Activated effector memory CD4-positive, alpha-beta T cell treated with anti-CD3 and anti-CD28 coated beads, Interleukin-2, amount 50 U/mL, for 16 hours (primary cell): ENCODE measurements around the gene C17orf78.
"Not testable (repeated sequence)": the region's sequence is repeated elsewhere in the genome, so short reads cannot be mapped to it uniquely, and the experiment has no call there.

ENCODE experiments used
- DNase-seq: peaks from one replicate; pipeline ENCODE4 v3.0.0-alpha.2; 2020

Gene C17orf78

DNA sequence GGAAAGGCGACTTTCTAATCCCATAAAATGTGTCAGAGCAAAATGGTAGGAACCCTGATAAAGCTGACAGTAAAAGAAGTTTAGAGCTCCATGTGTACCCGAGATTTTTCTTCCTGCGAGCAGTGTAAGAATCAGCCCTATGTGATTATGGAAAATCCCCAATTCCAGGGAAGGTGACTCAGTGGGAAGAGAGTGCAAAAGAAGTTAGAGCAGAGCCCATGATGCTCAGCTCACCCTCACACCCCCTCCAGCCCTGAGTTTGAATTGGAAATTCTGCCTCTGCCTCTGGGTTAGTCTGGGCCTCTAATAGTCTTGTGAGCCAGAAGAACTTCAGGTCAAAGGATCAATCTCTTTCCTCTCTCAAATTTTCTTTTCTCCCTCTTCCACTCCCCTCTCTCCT, 12.5 kb downstream of the C17orf78 start:
- no peak for DNase-seq

DNA sequence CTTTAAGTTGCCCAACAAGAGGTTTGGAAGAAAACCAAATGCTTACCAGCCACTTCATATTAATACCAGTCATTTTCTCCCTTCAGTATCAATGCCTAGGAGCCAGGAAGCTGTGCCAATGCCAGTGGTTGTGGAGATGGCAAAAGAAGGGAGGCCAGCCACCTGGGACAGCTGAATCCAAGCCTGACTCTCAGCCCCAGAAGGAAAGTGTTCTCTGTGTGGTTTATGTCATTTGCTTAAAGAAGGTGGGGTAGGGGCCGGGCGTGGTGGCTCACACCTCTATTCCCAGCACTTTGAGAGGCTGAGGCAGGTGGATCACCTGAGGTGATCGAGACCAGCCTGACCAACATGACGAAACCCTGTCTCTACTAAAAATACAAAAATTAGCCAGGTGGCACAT, 13.4 kb downstream of the C17orf78 start:
- no peak for DNase-seq

DNA sequence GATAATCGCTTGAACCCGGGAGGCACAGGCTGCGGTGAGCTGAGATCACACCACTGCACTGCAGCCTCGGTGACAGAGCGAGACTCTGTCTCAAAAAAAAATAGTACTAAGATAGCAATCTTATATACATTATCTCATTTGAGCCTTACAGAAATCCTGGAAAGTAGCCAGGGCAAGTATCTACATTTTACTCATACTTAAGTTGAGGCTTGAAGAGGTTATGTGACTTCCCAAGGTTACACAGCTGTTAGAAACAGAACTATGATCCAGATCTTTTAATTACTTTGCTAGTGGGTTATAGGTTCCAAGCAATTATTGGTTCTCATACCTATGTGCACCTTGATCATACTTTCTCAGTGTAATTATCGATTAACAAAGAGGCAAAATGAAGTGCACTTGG, 15.4 kb downstream of the C17orf78 start:
- DNase-seq = no peak

DNA sequence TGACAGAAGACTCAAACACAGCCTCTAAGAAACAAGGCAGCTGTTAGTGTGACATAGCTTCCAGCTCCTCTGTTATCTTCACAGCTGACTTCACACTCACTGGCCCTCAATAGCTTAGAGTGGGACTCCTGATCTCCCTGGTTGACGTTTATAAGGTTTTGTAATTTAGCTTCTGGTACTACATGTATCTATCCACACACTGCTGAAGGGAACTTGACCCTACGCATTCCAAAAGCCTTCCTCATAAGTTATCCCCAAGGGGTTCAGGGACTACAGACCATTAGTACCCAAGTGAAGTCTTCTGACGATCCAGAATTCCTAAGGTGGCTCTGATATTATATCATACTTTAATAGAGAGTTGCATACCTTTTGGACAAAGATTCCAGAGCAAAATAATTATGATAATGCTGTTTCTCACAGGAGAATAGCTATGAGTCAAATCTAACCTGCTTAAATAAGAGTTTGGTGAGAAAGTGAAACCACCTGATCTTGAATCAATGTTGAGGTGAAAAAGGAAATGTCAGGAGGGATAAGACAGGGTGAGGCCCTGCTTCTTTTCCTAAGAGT, 16.3 kb downstream of the C17orf78 start:
- no peak for DNase-seq

DNA sequence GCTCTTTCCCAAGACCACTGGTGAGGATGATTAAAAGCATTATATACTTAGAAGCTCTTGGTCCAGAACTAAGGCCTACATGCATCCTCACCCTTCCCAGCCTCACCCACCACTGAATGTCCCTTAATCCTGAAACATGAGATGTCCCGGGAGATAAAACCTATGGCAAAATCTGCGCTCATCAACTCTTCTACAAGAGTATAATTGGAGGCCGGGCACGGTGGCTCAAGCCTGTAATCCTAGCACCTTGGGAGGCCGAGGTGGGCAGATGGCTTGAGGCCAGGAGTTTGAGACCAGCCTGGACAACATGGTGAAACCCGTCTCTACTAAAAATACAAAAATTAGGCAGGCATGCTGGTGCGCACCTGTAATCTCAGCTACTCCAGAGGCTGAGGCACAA, 17.6 kb downstream of the C17orf78 start:
- DNase-seq = no peak

DNA sequence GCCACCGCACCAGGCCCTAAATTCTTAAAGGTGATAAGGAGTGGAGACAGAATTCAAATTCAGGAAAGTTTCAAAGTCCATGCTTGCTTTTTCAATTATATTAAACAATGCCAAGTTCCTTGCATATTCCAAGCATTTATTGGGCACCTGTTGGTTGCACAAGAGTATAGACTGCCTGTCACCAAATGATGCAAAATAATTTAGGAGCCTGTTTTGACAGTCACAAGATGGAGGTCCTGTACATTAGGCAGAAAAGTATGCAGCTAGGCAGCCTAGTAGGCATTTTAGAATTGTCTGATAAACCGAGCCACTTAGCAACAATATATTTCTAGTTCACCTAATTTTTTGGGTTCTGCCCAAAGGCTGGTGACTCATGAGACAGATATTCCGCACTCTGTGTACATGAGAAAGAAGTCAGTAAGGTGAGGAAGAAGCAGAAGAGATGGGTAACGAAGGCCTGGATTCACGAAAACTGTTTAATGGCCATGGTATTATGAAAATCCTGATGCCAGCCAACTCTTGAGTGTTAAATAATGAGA, 23.5 kb downstream of the C17orf78 start:
- no peak for DNase-seq

DNA sequence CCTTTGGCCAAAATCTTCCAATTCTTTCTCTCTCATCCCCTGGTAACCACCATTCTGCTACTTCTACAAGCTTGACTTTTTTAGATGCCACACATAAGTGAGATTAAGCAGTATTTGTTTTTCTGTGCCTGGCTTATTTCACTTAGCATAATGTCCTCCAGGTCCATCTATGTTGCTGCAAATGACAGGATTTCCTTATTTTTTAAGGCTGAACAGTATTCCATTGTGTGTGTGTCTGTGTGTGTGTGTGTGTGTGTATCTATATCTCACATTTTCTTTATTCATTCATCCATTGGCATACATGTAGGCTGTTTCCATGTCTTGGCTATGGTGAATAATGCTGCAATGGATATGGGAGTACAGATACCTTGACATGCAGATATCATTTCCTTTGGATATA, 24.7 kb downstream of the C17orf78 start:
- no peak for DNase-seq

DNA sequence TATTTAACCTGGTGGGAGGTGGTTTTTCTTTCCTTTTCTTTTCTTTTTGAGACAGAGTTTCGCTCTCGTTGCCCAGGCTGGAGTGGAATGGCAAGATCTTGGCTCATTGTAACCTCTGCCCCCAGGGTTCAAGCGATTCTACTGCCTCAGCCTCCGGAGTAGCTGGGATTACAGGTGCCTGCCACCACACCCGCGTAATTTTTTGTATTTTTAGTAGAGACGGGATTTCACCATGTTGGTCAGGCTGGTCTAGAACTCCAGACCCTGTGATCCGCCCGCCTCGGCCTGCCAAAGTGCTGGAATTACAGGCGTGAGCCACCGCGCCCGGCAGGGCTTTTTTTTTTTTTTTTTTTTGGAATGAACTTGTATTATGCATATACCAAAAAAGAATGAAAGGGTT, 29.7 kb downstream of the C17orf78 start:
- DNase-seq = not testable (repeated sequence)

DNA sequence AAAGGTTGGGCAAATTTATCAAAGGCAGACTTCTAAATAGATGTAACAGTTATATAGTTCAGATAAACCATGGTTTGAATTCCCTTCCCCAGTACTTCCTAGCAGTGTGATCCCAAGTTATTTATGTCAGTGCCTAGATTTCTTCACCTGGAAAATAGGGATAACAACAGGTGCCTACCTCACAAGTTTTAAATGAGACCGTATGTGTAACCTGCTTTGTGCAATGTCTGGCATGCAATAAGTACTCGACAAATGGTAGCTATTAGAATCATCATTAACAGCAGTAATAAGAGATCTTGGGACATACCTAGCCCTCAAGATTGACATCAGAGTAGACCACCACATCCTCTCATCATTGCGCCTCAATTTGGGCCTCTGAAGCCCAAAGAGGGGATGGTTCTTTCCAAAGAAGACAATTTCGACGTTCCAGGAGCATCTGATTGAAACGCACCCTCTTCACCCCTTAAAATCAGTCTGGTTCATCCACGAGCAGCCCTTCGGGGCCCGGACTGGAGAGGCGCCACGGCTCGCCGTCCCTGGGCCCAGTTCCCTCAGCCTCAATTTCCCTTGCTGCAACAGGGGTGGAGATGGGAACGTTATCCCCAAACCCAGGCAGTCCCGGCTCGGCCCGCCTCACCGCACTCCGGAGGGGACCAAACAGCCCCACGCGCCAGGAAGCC, 30.3 kb downstream of the C17orf78 start:
- DNase-seq = no peak

DNA sequence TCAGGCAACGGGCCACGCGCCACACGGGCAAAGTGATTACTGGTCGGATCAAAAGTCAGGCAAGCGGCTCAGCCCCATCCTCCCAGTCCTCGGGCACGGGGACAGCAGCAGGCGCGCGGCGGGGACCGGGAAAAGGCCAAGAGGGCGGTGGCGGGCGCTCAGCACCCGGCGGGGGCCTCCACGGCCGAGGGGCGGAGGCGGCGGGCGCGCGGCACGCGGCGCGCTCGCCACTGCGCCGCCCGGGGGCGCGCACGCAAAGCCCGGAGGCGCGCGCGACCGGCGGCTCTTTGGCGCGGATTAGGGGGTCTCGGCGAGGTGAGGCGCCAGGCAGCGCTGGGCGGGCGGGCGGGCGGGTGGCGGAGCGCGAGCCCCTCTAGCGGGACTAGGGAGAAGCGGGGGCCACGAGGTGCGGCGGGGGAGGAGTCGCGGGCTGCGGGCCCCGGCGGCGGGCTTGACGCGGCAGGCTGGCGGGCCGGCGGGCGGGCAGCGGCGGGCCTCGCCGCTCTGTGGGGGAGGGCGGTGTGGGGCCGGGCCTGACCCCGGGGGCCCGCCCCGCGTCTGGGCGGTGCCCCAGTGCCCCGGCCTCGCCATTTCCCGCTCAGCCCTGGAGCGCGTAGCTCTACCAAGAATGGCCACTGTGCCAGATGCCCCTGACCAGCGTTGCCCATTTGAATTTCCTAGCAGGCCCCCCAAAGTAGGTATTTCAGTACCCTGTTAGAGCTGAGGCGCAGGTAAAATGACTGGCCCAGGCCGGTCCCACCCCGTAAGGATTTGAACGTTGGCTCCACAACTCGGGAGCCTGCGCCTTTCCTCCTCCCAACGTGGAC, 31.1 kb downstream of the C17orf78 start, which contains the start of the genes ACACA and TADA2A:
Gene ACACA (minus strand): TSS at position 202 of the 827 bp plus-strand sequence. CDS start 537 bp downstream, outside the sequence.
Gene TADA2A (plus strand): TSS at position 252 of the 827 bp plus-strand sequence. CDS start 4,480 bp downstream, outside the sequence.
- DNase-seq = peak; percentile 91

DNA sequence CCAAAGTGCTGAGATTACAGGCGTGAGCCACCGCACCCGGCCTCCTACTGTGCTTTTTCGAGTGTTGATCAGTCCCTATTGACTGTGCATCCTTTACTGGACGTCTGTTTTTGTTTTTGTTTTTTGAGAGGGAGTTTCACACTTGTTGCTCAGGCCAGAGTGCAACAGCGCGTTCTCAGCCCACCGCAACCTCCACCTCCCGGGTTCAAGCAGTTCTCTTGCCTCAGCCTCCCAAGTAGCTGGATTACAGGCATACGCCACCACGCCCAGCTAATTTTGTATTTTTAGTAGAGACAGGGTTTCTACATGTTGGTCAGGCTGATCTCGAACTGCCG, 32.3 kb downstream of the C17orf78 start:
- DNase-seq = not testable (repeated sequence)

DNA sequence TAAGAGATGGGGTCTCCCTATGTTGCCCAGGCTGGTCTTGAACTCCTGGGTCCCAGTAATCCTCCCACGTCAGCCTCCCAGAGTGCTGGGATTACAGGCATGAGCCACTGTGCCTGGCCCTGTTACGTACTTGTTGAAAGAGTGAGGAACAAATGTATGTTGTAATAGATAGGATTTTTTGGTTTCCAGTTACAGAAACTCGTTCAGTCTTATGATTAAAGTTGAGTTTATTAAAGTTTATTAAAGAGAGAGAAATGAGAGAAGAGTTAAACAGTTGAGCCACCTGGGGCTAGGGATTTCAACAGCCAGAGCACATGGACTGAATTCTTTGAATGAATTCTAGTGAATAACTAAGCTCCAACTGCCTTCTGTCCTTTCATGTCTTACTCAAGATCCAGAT, 34.6 kb downstream of the C17orf78 start:
- DNase-seq = no peak

DNA sequence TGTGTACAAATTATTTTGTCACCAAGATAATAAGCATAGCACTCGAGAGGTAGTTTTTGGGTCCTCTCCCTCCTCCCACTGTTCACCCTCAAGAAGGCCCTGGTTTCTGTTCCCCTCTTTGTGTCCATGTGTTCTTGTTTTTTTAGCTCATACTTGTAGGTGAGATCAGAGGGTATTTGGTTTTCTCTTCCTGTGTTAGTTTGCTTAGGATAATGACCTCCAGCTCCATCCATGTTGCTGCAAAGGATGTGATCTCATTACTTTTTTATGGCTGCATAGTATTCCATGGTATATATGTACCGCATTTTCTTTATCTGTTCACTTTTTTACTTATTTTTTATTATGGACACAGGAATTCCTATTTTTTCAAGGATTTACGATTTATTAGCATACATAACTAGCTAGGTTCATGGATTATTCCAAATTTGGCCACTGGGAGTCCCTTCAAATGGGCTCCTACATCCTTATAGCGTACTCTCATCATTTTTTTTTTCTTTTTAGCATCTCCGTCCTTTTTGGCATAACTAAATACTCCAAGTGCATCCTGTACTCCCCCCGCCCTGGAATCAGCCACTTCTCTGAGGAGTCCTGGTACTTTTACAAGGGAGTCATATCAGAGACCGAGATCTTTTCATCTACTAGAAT, 38.2 kb downstream of the C17orf78 start:
- DNase-seq = no peak

DNA sequence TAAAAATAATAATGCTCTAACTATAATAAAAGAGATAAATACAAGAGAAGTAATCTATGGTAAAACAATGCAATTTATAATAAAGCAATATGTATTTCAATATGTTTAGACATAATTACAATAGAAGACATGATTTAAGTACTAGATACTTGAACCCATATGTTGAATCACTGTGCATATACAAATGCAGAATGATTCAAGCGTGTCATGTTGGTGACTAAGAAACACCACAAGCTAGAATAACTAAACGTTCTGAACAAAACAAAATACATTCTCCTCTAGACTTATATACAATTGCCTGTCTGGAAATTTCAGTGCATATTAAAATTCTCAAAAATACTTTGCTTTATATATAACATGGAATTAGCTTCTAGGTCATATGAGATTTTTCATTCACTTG, 42.1 kb downstream of the C17orf78 start:
- DNase-seq = no peak

DNA sequence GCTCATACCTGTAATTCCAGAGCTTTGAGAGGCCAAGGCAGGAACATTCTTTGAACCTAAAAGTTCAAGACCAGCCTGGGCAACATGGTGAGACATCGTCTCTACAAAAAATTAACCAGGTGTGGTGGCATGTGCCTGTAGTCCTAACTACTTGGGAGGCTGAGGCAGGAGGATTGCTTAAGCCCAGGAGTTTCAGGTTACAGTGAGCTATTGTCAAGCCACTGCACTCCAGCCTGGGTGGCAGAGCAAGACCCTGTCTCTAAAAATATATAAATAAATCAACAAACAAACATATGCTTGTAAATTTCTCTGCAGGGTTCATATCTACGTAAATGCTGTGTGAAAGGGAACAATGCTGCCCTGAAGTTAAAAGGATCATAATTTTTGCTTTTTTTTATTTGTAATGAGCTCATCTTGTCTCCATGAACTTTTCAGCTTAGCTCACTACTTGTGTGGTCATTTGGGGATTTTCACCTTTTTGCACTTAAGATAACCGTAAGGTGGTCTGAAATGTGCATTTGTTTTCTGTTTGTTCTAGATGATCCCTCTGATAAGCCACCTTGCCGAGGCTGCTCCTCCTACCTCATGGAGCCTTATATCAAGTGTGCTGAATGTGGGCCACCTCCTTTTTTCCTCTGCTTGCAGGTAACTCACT, 47.3 kb downstream of the C17orf78 start:
- no peak for DNase-seq

DNA sequence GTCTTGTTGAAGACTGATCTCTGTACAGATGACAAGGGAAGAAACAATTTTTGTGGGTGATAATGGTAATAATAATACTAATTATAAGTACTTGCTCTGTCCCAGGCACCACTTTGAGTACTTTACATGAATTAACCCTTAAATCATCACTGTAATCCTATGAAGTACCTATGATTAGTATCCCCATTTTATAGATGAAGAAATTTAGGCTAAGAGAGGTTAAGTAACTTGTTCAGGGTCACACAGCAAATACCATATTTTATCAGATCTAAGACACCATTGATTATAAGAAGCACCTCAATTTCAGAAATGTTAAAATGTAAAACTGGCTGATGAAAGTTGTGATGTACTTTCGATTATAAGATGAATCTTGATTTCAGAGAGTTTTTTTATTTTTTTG, 49.5 kb downstream of the C17orf78 start:
- no peak for DNase-seq

DNA sequence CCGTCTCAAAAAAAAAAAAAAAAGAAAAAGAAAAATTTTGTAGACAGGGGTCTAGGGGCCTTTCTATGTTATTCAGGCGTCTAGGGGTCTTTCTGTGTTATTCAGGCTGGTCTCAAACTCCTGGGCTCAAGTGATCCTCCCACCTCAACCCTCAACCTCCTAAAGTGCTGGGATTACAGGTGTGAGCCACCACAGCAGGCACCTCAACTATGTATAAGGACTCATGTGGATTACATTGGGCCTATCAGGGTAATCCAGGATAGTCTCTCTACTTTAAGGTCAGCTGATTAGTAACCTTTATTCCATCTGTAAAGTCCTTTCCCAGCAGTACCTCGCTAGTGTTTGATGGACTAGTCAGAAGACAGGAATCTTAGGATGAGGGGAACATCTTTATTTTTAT, 53.3 kb downstream of the C17orf78 start:
- DNase-seq = no peak

DNA sequence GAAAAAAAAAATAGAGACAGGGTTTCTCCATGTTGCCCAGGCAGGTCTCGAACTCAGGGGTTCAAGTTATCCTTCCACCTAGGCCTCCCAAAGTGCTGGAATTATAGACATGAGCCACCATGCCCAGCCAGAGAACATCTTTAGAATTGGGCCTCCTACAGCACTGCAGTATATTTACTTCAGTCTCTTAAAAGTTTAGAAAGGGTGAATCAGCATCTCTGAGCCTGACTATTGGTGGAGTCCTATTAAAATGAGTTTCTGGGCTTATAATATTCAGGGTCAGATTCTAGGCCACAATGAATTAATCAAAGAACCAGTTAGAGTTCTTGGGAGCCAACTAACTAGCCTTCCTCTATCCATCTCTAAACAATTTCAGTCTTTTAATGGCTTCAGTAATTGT, 53.7 kb downstream of the C17orf78 start:
- DNase-seq = no peak

DNA sequence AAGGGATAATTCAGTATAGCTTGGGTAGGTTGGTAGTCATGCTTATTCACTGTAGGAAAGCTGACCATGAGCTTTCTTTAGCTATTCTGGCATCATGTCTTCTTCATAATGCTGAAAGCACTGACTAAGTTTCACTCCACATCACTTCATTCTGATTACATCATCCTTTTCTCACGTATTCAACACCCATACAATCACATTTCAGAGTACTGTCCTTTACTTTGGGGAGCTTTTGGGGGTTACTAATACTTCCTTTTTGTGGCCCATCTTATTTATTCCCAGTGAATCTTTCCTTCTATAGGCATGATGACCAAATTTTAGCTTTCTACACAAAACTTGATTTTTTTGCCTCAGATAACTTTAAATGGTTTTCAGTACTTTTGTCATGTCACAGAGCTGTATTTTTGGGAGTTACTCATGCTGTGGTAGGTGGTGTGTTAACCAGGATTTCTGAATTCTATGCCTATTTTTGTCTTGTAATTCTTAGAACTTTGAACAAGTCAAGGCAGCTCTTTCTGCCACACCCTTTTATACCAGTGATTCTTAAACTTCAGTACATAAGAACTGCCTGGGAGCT, 54.4 kb downstream of the C17orf78 start:
- DNase-seq = no peak

DNA sequence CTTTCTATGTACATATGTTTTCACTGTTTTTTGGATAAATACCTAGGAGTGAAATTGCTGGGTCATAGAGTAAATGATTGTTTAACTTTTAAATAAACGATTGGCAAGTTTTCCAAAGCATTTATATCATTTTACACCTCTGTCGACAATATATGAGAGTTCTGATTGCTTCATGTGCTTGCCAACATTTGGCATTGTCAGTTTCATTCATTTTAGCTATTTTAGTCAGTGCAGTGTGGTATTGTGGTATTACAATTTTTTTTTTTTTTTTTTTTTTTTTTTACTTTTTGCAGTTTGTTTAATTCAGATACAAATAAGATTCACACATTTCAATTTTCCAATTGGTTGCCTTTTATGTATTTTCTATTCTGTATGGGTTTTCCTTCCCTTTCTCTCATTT, 56.9 kb downstream of the C17orf78 start:
- DNase-seq = no peak

DNA sequence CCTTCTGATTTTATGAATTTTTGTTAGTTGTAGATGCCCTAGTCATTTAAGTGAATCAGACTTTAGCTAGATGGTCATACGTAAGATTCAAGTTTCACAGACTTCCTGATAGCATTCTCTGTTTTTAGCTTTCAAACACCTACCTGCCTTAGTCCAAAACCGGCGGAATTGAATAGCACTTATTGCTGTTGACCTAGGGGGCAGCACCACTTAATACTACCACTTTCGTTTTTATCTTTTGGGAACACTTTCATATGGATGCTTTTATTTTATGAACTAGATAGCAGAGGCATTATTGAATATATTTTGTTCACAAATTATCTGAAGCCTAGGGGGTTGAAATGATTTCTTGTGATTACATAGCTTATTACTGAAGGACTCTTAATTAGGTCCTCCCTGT, 62.4 kb downstream of the C17orf78 start:
- no peak for DNase-seq

DNA sequence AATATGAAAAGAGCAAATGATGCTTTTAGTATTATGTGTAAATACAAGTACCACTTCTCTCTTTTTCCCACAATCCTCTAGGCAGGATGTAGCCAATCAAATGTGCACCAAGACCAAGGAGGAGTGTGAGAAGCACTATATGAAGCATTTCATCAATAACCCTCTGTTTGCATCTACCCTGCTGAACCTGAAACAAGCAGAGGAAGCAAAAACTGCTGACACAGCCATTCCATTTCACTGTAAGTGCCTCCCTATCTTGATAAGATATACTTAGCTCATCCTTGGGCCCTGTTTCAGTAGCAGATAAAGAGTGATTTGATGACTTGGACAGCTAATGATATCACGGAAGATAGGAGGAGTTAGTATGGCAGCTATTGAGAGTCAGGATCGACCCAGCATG, 64.6 kb downstream of the C17orf78 start:
- DNase-seq = no peak
